Lower lobe of right lung (tissue), 2 donors: Measurements from ENCODE around the gene ERN1. TPM values are rescaled to one million over a fixed set of nuclear protein-coding genes. Genes with fewer than 3 reads are reported as not detected.

Experiments
- ATAC-seq, 2 donors: fragments of 200-7000 bp; cut with Tn5 transposase; one replicate each; pipeline ENCODE4 v1.9.1; 2020 to 2022; ENCODE audit warnings: mild to moderate bottlenecking in 2 of 2, moderate library complexity in 2 of 2
- DNase-seq: peaks from one replicate; pipeline ENCODE4 v3.0.0-alpha.2; 2020
- H3K27ac ChIP-seq: fragments of 200-600 bp; one replicate; pipeline ENCODE4 v1.8.0; 2022
- H3K27me3 ChIP-seq: fragments of 200-600 bp; one replicate; pipeline ENCODE4 v1.8.0; 2022; ENCODE audit warnings: low read depth
- H3K36me3 ChIP-seq: fragments of 200-600 bp; one replicate; pipeline ENCODE4 v1.8.0; 2022; ENCODE audit warnings: mild to moderate bottlenecking
- H3K4me1 ChIP-seq: fragments of 200-600 bp; one replicate; pipeline ENCODE4 v1.8.0; 2022
- H3K4me3 ChIP-seq: fragments of 200-600 bp; one replicate; pipeline ENCODE4 v1.8.0; 2022; ENCODE audit warnings: mild to moderate bottlenecking
- H3K9me3 ChIP-seq: fragments of 200-600 bp; one replicate; pipeline ENCODE4 v1.8.0; 2022
- intact Hi-C: fragments of 100-400 bp; cut with DNase I; formaldehyde crosslinking; loops from one replicate; pipeline ENCODE4 v1.11.0; 2022
- total RNA-seq: library from RNA; stranded (reverse); fragmentation: NEBNext Ultra II Directional; extraction: Animal tissue kit (Norgen Biotek cat#: 25700); gene quantifications from one replicate; pipeline ENCODE4 v1.2.1, GENCODE V29; 2021
- TF ChIP-seq, protein P1 (sequence below): fragments of 200-600 bp; IDR thresholded peaks from one replicate; pipeline ENCODE4 v1.8.0; 2022; ENCODE audit warnings: antibody characterized with exemption, mild to moderate bottlenecking
- donor health status: DM: no; HTN: yes; CAD: no; lungs with severe emphysema.

Gene ERN1
- total RNA-seq, 1 donor from 2014 or later, result 39.7 TPM

DNA sequence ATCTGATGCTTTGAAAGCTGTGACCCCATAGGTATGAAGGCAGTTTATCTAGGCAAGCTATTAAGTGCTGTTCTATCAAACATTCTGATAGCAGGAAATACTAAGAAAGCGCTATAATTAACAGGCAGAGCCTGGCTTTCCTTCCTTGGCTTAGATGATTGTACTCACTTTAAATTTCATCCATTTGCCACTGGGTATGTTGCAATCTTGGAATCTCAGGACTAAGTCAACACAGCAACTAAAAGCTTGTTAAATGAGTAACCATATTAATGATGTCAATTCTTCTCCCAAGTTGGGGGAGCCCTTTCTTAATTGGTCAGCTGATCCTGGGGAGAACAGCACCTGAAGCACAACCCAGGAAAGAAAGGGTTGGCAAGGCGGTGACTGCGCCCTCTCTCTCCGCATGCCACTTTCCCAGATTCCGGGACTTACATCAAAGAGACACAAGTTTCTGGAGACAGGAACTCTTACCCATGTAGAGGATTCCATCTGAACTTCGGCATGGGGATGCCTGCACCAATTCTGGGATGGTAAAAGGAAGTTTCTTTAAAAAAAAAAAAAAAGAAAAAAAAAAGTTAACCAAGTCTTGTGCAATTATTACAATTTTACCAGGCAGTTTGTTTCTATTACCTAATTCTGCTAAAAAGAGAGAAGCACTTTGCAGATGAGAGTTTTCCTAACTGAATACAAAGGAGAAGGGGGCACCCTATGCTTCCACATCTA, 55.1 kb downstream of the ERN1 start:
- DNase-seq (no peak), ATAC-seq (peak; percentile 74 to 88)
- H3K9me3 ChIP-seq, result no peaks in the 10 kb centered on the region
- H3K4me1 ChIP-seq, result peaks cover 41% of the 10 kb centered on the region
- no peaks in the 10 kb centered on the region for H3K27me3 ChIP-seq
- peak overlapping the region; percentile 15 for H3K4me3 ChIP-seq
- peaks cover 44% of the 10 kb centered on the region for H3K36me3 ChIP-seq
- H3K27ac ChIP-seq, result peak overlapping the region; percentile 70
- intact Hi-C loops, result no loop called here
- TF ChIP-seq, protein P1, sequence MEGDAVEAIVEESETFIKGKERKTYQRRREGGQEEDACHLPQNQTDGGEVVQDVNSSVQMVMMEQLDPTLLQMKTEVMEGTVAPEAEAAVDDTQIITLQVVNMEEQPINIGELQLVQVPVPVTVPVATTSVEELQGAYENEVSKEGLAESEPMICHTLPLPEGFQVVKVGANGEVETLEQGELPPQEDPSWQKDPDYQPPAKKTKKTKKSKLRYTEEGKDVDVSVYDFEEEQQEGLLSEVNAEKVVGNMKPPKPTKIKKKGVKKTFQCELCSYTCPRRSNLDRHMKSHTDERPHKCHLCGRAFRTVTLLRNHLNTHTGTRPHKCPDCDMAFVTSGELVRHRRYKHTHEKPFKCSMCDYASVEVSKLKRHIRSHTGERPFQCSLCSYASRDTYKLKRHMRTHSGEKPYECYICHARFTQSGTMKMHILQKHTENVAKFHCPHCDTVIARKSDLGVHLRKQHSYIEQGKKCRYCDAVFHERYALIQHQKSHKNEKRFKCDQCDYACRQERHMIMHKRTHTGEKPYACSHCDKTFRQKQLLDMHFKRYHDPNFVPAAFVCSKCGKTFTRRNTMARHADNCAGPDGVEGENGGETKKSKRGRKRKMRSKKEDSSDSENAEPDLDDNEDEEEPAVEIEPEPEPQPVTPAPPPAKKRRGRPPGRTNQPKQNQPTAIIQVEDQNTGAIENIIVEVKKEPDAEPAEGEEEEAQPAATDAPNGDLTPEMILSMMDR, result no peak

DNA sequence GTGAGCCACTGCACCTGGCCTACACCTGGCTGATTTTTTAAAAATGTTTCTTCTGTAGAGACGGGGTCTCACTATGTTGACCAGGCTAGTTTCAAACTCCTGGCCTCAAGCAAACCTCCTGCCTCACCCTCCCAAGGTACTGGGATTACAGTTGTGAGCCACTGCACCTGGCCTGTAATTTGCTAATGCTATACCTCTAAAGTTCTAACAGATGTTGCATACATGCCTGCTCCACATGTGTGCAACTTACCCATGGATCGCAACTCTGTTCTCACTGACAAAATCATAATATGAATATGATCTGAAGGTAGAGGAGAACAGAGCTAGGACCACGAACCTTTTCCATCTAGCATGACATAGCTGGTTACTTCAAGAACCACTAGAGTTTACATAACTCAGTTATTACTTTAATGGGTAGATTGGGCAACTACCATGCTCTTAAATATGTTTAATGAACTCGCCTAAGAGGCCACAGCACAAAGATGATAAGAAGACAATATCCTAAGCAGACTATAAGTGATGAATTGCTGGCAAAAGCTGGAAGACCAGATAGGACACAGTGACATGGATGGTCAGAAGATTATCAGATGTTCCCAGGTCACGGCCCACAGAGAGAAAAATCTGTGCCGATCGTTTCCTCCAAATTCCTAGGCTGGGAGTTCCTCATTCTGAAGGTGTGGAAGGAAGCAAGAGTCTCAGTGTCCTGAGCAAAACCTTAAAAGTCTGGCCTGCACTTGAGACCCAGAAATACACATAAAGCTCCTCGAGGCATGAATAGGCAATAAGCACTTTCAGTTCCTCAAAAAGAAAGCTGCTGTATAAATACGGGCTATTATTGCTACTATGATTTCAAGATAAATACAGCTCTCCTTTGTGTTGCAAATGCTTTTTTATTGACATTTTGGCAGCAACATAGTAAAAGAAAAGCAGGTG, 55.9 kb downstream of the ERN1 start:
- Histone ChIP-seq H3K36me3 (peaks cover 44% of the 10 kb centered on the region), H3K27me3 (no peaks in the 10 kb centered on the region), H3K4me1 (peaks cover 41% of the 10 kb centered on the region), H3K4me3 (peak overlapping the region; percentile 15), H3K9me3 (peaks cover 7% of the 10 kb centered on the region), H3K27ac (peak overlapping the region; percentile 70)
- no peak for DNase-seq
- TF ChIP-seq, protein P1, result no peak
- intact Hi-C loops, result no loop called here
- peak; percentile 65 to 74 for ATAC-seq

DNA sequence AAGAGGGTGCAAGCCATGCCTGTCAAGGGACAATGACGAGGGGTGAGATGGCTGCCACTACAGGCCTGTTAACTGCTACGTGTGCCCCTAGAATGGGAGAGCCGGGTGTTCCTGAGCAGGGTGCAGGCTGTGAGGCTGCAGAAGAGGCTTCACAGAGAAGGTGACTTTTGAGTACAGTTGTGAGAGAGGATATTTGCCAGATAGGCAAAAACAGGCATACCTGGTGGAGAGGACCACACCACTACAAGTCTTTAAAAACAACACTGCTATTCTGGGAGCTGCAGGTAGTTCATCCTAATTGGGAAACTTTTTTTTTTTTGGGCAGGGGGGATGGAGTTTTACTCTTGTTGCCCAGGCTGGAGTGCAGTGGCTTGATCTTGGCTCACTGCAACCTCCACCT, 58.8 kb downstream of the ERN1 start:
- ATAC-seq, result no peak
- peaks cover 60% of the 10 kb centered on the region for H3K36me3 ChIP-seq
- DNase-seq, result no peak
- intact Hi-C loops, result no loop called here
- peaks cover 29% of the 10 kb centered on the region for H3K4me1 ChIP-seq
- TF ChIP-seq, protein P1, result no peak
- H3K27me3 ChIP-seq, result no peaks in the 10 kb centered on the region
- H3K4me3 ChIP-seq, result no peak overlapping the region
- H3K9me3 ChIP-seq, result peaks cover 9% of the 10 kb centered on the region
- no peak overlapping the region for H3K27ac ChIP-seq

DNA sequence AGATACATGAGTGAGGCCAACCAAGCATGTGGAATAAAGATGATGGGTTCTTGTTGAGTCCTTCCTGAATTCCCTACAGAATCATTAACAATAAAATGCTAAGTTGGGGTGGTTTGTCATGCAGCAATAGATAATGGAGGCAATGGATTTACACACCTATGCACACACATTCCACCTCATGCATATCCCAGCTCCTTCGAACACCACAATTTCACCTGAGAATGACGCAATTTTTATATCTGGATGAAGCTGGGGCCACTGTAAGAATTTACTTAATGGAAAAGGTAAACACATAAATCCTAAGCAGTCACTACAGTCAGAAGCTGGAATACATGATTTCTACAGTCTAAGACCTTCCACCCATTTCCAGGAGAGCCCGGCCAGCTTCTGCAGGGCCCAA, 59.7 kb downstream of the ERN1 start:
- Histone ChIP-seq H3K9me3 (peaks cover 9% of the 10 kb centered on the region), H3K36me3 (peaks cover 69% of the 10 kb centered on the region), H3K27me3 (no peaks in the 10 kb centered on the region), H3K4me1 (peaks cover 20% of the 10 kb centered on the region), H3K4me3 (no peak overlapping the region), H3K27ac (no peak overlapping the region)
- ATAC-seq, result no peak
- DNase-seq, result no peak
- intact Hi-C loops, result no loop called here
- TF ChIP-seq, protein P1, result no peak

DNA sequence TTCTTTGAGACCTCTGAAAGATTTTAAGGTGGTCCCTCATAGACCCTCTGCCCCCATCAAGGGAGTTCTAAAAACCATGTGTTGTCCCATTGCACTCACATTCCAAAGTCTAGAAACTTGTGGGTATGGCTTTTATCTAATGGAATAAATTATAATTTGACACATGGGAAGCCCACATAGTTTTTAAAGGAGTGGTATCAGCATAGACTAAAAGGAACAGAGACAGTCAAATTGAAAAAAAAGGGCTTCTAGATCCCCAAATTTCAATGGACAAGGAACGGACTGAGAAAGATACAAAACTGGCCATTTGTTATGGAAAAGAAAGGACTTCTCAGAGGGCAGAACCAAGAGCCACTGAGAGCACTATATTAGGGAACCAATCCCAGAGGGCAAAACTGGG, 60.8 kb downstream of the ERN1 start:
- ATAC-seq (no peak), DNase-seq (no peak)
- intact Hi-C loops, result no loop called here
- H3K36me3 ChIP-seq, result peaks cover 80% of the 10 kb centered on the region
- no peak overlapping the region for H3K4me3 ChIP-seq
- H3K27ac ChIP-seq, result no peak overlapping the region
- peaks cover 9% of the 10 kb centered on the region for H3K9me3 ChIP-seq
- TF ChIP-seq, protein P1, result no peak
- H3K4me1 ChIP-seq, result peaks cover 13% of the 10 kb centered on the region
- H3K27me3 ChIP-seq, result no peaks in the 10 kb centered on the region
